PC-9 (cell line): ENCODE measurements around the gene FKBP1C. TPM values are rescaled to one million over a fixed set of nuclear protein-coding genes. Genes with fewer than 3 reads are reported as not detected.

Experiments
- BruUV-seq: library from RNA; stranded (reverse); fragments of 400-500 nt; replicated peaks from 2 replicates; lab custom pipeline; 2021; lab: Mats Ljungman, UMichigan
- CTCF ChIA-PET: fragments of 300-600 bp; sonication (Branson Sonifier 250); formaldehyde crosslinking; loops from one replicate; lab custom pipeline; 2022; ENCODE audit warnings: antibody characterized with exemption; lab: Charles Lee
- POLR2A ChIA-PET: fragments of 300-600 bp; sonication (Branson Sonifier 250); formaldehyde crosslinking; loops from one replicate; lab custom pipeline; 2022; ENCODE audit warnings: antibody characterized with exemption; ENCODE audit not compliant: unreplicated experiment; lab: Charles Lee
- DNase-seq, 2 experiments: peaks; one replicate each; pipeline versions ENCODE4 v3.0.0 to v3.0.0-alpha.2; 2015 to 2022; ENCODE audit warnings: mixed read lengths in 1 of 2
- H2AFZ ChIP-seq: fragments of 200-600 bp; sonication (generic); 2 replicates; pipeline ENCODE4 v1.8.1; 2017; ENCODE audit warnings: antibody characterized with exemption
- H3F3A ChIP-seq: fragments of 200-600 bp; sonication (generic); 2 replicates; pipeline ENCODE4 v1.8.1; 2017; ENCODE audit warnings: antibody characterized with exemption, mild to moderate bottlenecking, low read depth; ENCODE audit not compliant: insufficient read depth
- H3K27ac ChIP-seq: fragments of 200-600 bp; sonication (generic); 2 replicates; pipeline ENCODE4 v1.6.1; 2016; ENCODE audit warnings: mixed run types
- H3K27me3 ChIP-seq: fragments of 200-600 bp; sonication (generic); 2 replicates; pipeline ENCODE4 v1.6.1; 2016; ENCODE audit warnings: low read depth, mixed run types; ENCODE audit not compliant: insufficient read depth
- H3K36me3 ChIP-seq: fragments of 200-600 bp; sonication (generic); 2 replicates; pipeline ENCODE4 v1.6.1; 2016; ENCODE audit warnings: low read depth, mixed run types
- H3K4me1 ChIP-seq: fragments of 200-600 bp; sonication (generic); replicated peaks from 2 replicates; pipeline ENCODE4 v1.6.1; 2016; ENCODE audit warnings: mixed run types; ENCODE audit not compliant: insufficient read depth
- H3K4me2 ChIP-seq: fragments of 200-600 bp; sonication (generic); 2 replicates; pipeline ENCODE4 v1.6.1; 2017; ENCODE audit warnings: mixed run types
- H3K4me3 ChIP-seq: fragments of 200-600 bp; sonication (generic); 2 replicates; pipeline ENCODE4 v1.6.1; 2016; ENCODE audit warnings: mixed run types
- H3K79me2 ChIP-seq: fragments of 200-600 bp; sonication (generic); 2 replicates; pipeline ENCODE4 v1.6.1; 2017; ENCODE audit warnings: low read depth, mixed run types
- H3K9me2 ChIP-seq: fragments of 200-600 bp; sonication (generic); 2 replicates; pipeline ENCODE4 v1.8.1; 2017; ENCODE audit warnings: mild to moderate bottlenecking; ENCODE audit not compliant: insufficient read depth
- H3K9me3 ChIP-seq: fragments of 200-600 bp; sonication (generic); 2 replicates; pipeline ENCODE4 v1.8.1; 2016; ENCODE audit warnings: low read depth; ENCODE audit not compliant: insufficient read depth
- H4K20me1 ChIP-seq: fragments of 200-600 bp; sonication (generic); 2 replicates; pipeline ENCODE4 v1.8.1; 2017; ENCODE audit not compliant: insufficient read depth
- CTCF ChIP-seq: fragments of 200-600 bp; sonication (generic); conservative IDR thresholded peaks from 2 replicates; pipeline ENCODE4 v1.6.1; 2017; ENCODE audit warnings: mixed run types, antibody characterized with exemption, mild to moderate bottlenecking, moderate library complexity
- EZH2 ChIP-seq: fragments of 200-600 bp; sonication (generic); IDR thresholded peaks from 2 replicates; pipeline ENCODE4 v1.8.0; 2017; ENCODE audit warnings: antibody characterized with exemption, low read depth
- intact Hi-C: fragments of 100-400 bp; cut with micrococcal nuclease; formaldehyde crosslinking; loops from one replicate; pipeline ENCODE4 v1.10.0; 2022; ENCODE audit not compliant: unreplicated experiment
- total RNA-seq: library from RNA; stranded (reverse); gene quantifications from 2 replicates; pipeline ENCODE4 v1.2.3, GENCODE V29; 2021

FKBP1C gene
- total RNA-seq, 1 experiment from 2014 or later: 0.46 TPM

DNA sequence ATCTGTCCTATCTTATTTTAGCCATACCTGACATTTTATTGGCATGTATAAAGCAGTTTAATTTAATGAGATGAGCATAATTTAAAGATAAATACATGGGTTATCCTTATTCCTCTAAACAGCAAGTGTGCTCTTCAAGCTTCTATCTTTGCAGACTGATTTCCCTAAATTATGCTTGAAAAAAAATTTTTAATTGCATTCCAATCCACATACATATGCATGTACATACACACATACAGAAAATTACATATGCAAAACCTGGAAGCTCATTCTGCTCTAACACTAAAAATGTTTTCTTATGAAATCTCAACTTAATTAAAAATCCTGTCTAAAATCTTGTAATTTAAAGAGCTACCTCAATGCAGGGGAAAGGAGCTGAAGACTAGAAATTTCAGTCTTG is 35.3 kb downstream of the FKBP1C start:
- Histone ChIP-seq H3K9me3 (no peaks in the 10 kb centered on the region), H3K79me2 (no peaks in the 10 kb centered on the region), H3K9me2 (no peaks in the 10 kb centered on the region), H3K4me3 (no peak overlapping the region), H3K27ac (no peak overlapping the region), H3K4me1 (no peaks in the 10 kb centered on the region), H3F3A (no peaks in the 10 kb centered on the region), H3K4me2 (no peak overlapping the region), H3K36me3 (no peaks in the 10 kb centered on the region), H4K20me1 (no peaks in the 10 kb centered on the region), H3K27me3 (no peaks in the 10 kb centered on the region), H2AFZ (no peak overlapping the region)
- TF ChIP-seq CTCF (no peak), EZH2 (no peak)
- CTCF ChIA-PET: no interaction called here
- DNase-seq: no peak
- BruUV-seq: no TSS peak
- intact Hi-C loops: no loop called here
- POLR2A ChIA-PET: no interaction called here

GRCh38 chr6:63249875-63250482 is 38.7 kb downstream of the FKBP1C start:
- H3K4me1 ChIP-seq: no peaks in the 10 kb centered on the region
- no peaks in the 10 kb centered on the region for H3K9me2 ChIP-seq
- no peak overlapping the region for H2AFZ ChIP-seq
- no peaks in the 10 kb centered on the region for H3F3A ChIP-seq
- no TSS peak for BruUV-seq
- POLR2A ChIA-PET: no interaction called here
- H3K9me3 ChIP-seq: no peaks in the 10 kb centered on the region
- no peak for DNase-seq
- H3K79me2 ChIP-seq: no peaks in the 10 kb centered on the region
- no peak for TF ChIP-seq CTCF
- no peak for TF ChIP-seq EZH2
- H3K27me3 ChIP-seq: no peaks in the 10 kb centered on the region
- H3K27ac ChIP-seq: no peak overlapping the region
- H3K4me2 ChIP-seq: no peak overlapping the region
- no peaks in the 10 kb centered on the region for H4K20me1 ChIP-seq
- CTCF ChIA-PET: no interaction called here
- intact Hi-C loops: no loop called here
- H3K36me3 ChIP-seq: no peaks in the 10 kb centered on the region
- H3K4me3 ChIP-seq: no peak overlapping the region

GRCh38 chr6:63259153-63259552 is 47.9 kb downstream of the FKBP1C start:
- Histone ChIP-seq H3K4me2 (no peak overlapping the region), H3K27ac (no peak overlapping the region), H3K4me3 (no peak overlapping the region), H3K36me3 (no peaks in the 10 kb centered on the region), H3K27me3 (no peaks in the 10 kb centered on the region), H3K79me2 (no peaks in the 10 kb centered on the region), H3K9me2 (no peaks in the 10 kb centered on the region), H4K20me1 (no peaks in the 10 kb centered on the region), H3F3A (no peaks in the 10 kb centered on the region), H3K9me3 (no peaks in the 10 kb centered on the region), H2AFZ (no peak overlapping the region), H3K4me1 (peaks cover 12% of the 10 kb centered on the region; the same call in 1 of the 2 replicates)
- no peak for TF ChIP-seq EZH2
- TF ChIP-seq CTCF: no peak
- no peak for DNase-seq
- ChIA-PET CTCF (no interaction called here), POLR2A (no interaction called here)
- intact Hi-C loops: no loop called here
- BruUV-seq: no TSS peak
